ENCODE results near the gene CNPY1.
"Not testable (repeated sequence)": the region's sequence is repeated elsewhere in the genome, so short reads cannot be mapped to it uniquely, and the experiment has no call there.

DNA sequence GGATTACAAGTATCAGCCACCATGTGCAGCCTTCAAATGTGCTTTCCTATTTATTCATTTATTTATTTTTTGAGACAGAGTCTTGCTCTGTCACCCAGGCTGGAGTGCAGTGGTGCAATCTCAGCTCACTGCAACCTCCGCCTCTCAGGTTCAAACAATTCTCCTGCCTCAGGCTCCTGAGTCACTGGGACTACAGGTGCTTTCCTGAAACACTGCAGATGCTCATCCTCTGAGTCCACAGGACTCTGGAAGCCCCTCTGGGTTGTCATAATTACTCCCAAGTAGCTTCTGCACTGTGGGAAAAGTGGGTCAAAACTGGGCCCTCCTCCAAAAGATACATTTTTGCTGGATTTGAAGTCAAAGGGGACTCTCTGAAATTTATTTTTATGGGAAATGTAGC lies at the start of gene CNPY1:
- TF ChIP-seq, protein P1, sequence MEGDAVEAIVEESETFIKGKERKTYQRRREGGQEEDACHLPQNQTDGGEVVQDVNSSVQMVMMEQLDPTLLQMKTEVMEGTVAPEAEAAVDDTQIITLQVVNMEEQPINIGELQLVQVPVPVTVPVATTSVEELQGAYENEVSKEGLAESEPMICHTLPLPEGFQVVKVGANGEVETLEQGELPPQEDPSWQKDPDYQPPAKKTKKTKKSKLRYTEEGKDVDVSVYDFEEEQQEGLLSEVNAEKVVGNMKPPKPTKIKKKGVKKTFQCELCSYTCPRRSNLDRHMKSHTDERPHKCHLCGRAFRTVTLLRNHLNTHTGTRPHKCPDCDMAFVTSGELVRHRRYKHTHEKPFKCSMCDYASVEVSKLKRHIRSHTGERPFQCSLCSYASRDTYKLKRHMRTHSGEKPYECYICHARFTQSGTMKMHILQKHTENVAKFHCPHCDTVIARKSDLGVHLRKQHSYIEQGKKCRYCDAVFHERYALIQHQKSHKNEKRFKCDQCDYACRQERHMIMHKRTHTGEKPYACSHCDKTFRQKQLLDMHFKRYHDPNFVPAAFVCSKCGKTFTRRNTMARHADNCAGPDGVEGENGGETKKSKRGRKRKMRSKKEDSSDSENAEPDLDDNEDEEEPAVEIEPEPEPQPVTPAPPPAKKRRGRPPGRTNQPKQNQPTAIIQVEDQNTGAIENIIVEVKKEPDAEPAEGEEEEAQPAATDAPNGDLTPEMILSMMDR (IDR thresholded peaks at IDR 0.05 in 4 of 5, conservative IDR thresholded peaks at IDR 0.05 in 1 of 5): not testable (repeated sequence)
- TF ChIP-seq POLR2A (IDR thresholded peaks at IDR 0.05): not testable (repeated sequence)

Measured in gastrocnemius medialis (tissue), 4 donors.